HEK293T (cell line): ENCODE measurements around the gene FOXC1.

Experiments used
- FOXA1 ChIP-seq: fragments of 450-650 bp; IDR thresholded peaks from 2 replicates; pipeline ENCODE4 v1.6.1; 2016; ENCODE audit warnings: mild to moderate bottlenecking
- NFRKB ChIP-seq: fragments of 450-650 bp; IDR thresholded peaks from 2 replicates; pipeline ENCODE4 v1.6.1; 2016; ENCODE audit warnings: mild to moderate bottlenecking, moderate library complexity
- SP1 ChIP-seq: fragments of 450-650 bp; IDR thresholded peaks from 2 replicates; pipeline ENCODE4 v1.6.1; 2017

GRCh38 chr6:1620504-1621069 is 10.9 kb downstream of the FOXC1 start:
- no peak for TF ChIP-seq SP1
- no peak for TF ChIP-seq NFRKB
- TF ChIP-seq FOXA1, result no peak
